A673 (cell line): ENCODE results near the gene CASP1.

Experiments
- CTCF ChIP-seq: fragments of 300-800, 200-600 bp; sonication (generic); conservative IDR thresholded peaks from 2 replicates; pipeline ENCODE4 v1.5.1; 2017; ENCODE audit warnings: low read depth, mild to moderate bottlenecking, antibody characterized with exemption, low read length, moderate library complexity, mixed read lengths
- EZH2 ChIP-seq: fragments of 200-600 bp; sonication (generic); IDR thresholded peaks from 2 replicates; pipeline ENCODE4 v1.6.1; 2017; ENCODE audit warnings: borderline replicate concordance, low read depth, mild to moderate bottlenecking, mixed read lengths, antibody characterized with exemption, low read length; ENCODE audit not compliant: poor library complexity, severe bottlenecking

GRCh38 chr11:105032495-105032894 is 2.4 kb downstream of the CASP1 start:
- TF ChIP-seq EZH2 (no peak), CTCF (no peak)
